HCT116 (cell line): ENCODE results near the gene PI4K2A. TPM values are rescaled to one million over a fixed set of nuclear protein-coding genes. Genes with fewer than 3 reads are reported as not detected.

Experiments
- ATAC-seq: fragments of 200-7000 bp; cut with Tn5 transposase; 2 replicates; pipeline ENCODE4 v1.9.1; 2020; ENCODE audit warnings: mild to moderate bottlenecking, moderate library complexity
- BruUV-seq: library from RNA; stranded (reverse); fragments of 400-500 nt; replicated peaks from 2 replicates; lab custom pipeline; 2021; lab: Mats Ljungman, UMichigan
- CTCF ChIA-PET: fragments of 300-600 bp; sonication (Branson Sonifier 250); formaldehyde crosslinking; loops from one replicate; lab custom pipeline; 2021; ENCODE audit warnings: antibody characterized with exemption; lab: Charles Lee
- POLR2A ChIA-PET: fragments of 300-600, 350-600 bp; sonication (Branson Sonifier 250); formaldehyde crosslinking; loops from one replicate; lab custom pipeline; 2021; ENCODE audit warnings: antibody characterized with exemption; lab: Charles Lee
- RAD21 ChIA-PET, 2 experiments: fragments of 300-600 bp; sonication (Branson Sonifier 250); formaldehyde crosslinking; loops; one replicate each; lab custom pipeline; 2023; ENCODE audit warnings: low total read pairs in 2 of 2; ENCODE audit not compliant: uncharacterized antibody in 2 of 2, unreplicated experiment in 2 of 2, low non-redundant PET in 1 of 2; lab: Charles Lee
- DNase-seq: peaks from one replicate; pipeline ENCODE4 v3.0.0-alpha.2; 2010; ENCODE audit warnings: low read depth, low spot score
- H2AFZ ChIP-seq: fragments of 200-600 bp; shearing (Covaris generic), sonication (generic); 2 replicates; pipeline ENCODE4 v1.6.1; 2017; ENCODE audit warnings: low read depth, mixed run types, mixed read lengths, antibody characterized with exemption, low read length; ENCODE audit not compliant: poor library complexity, severe bottlenecking
- H3K27ac ChIP-seq: 2 replicates; pipeline ENCODE4 v1.5.1; 2012; ENCODE audit warnings: low read depth, low read length
- H3K27me3 ChIP-seq: fragments of 200-600 bp; sonication (generic); 2 replicates; pipeline ENCODE4 v1.6.1; 2016; ENCODE audit warnings: mixed run types, low read length, mixed read lengths; ENCODE audit not compliant: insufficient read depth
- H3K36me3 ChIP-seq, 2 experiments: fragments of 200-500 bp in 1 of 2; fragments of 200-600 bp in 1 of 2; sonication (Bioruptor generic) in 1 of 2; sonication (generic) in 1 of 2; 2 replicates each; pipeline versions ENCODE4 v1.5.1 to v1.6.1; 2014 to 2016; ENCODE audit warnings: low read length in 2 of 2, inconsistent platforms in 1 of 2, mixed read lengths in 1 of 2, mixed run types in 1 of 2; ENCODE audit not compliant: insufficient read depth in 2 of 2, control insufficient read depth in 1 of 2
- H3K4me1 ChIP-seq, 2 experiments: fragments of 200-600 bp in 1 of 2; sonication (generic) in 1 of 2; 2 replicates each; pipeline versions ENCODE4 v1.5.1 to v1.6.1; 2012 to 2017; ENCODE audit warnings: low read length in 2 of 2, inconsistent platforms in 1 of 2, mild to moderate bottlenecking in 1 of 2, mixed read lengths in 1 of 2, mixed run types in 1 of 2, moderate library complexity in 1 of 2; ENCODE audit not compliant: insufficient read depth in 2 of 2, control insufficient read depth in 1 of 2
- H3K4me2 ChIP-seq: fragments of 200-600 bp; sonication (generic); 2 replicates; pipeline ENCODE4 v1.6.1; 2017; ENCODE audit warnings: mixed run types, low read length, mixed read lengths
- H3K4me3 ChIP-seq, 2 experiments: fragments of 200-600 bp in 1 of 2; sonication (generic) in 1 of 2; replicated peaks in 1 of 2; 2 replicates each; pipeline ENCODE4 v1.5.1; 2011 to 2016; ENCODE audit warnings: low read length in 2 of 2, control low read depth in 1 of 2, low read depth in 1 of 2, mild to moderate bottlenecking in 1 of 2, mixed read lengths in 1 of 2, mixed run types in 1 of 2
- H3K79me2 ChIP-seq: fragments of 200-600 bp; sonication (generic); 2 replicates; pipeline ENCODE4 v1.6.1; 2017; ENCODE audit warnings: mild to moderate bottlenecking, mixed run types, low read length, moderate library complexity, mixed read lengths; ENCODE audit not compliant: insufficient read depth
- H3K9ac ChIP-seq: fragments of 200-600 bp; sonication (generic); 2 replicates; pipeline ENCODE4 v1.6.1; 2016; ENCODE audit warnings: low read length, mixed read lengths
- H3K9me2 ChIP-seq: fragments of 200-600 bp; sonication (generic), shearing (Covaris generic); 2 replicates; pipeline ENCODE4 v1.6.1; 2017; ENCODE audit warnings: mixed run types, mild to moderate bottlenecking, moderate library complexity; ENCODE audit not compliant: insufficient read depth
- H3K9me3 ChIP-seq, 2 experiments: fragments of 200-500 bp in 1 of 2; fragments of 200-600 bp in 1 of 2; sonication (Bioruptor generic) in 1 of 2; sonication (generic) in 1 of 2; 2 replicates each; pipeline ENCODE4 v1.6.1; 2014 to 2017; ENCODE audit warnings: low read length in 2 of 2, mixed read lengths in 2 of 2, inconsistent platforms in 1 of 2, low read depth in 1 of 2, mild to moderate bottlenecking in 1 of 2, mixed run types in 1 of 2, moderate library complexity in 1 of 2; ENCODE audit not compliant: control insufficient read depth in 1 of 2, insufficient read depth in 1 of 2
- H4K20me1 ChIP-seq: fragments of 200-600 bp; sonication (generic), shearing (Covaris generic); 2 replicates; pipeline ENCODE4 v1.6.1; 2017; ENCODE audit warnings: mixed run types, mild to moderate bottlenecking, moderate library complexity; ENCODE audit not compliant: insufficient read depth
- CEBPB ChIP-seq: IDR thresholded peaks from 2 replicates; pipeline ENCODE4 v1.6.1; 2012; ENCODE audit warnings: low read depth
- EGR1 ChIP-seq: IDR thresholded peaks from 2 replicates; pipeline ENCODE4 v1.6.1; 2012; ENCODE audit warnings: low read depth
- ELF1 ChIP-seq: IDR thresholded peaks from 2 replicates; pipeline ENCODE4 v1.6.1; 2012; ENCODE audit warnings: low read depth, borderline replicate concordance
- FOSL1 ChIP-seq: IDR thresholded peaks from 2 replicates; pipeline ENCODE4 v1.6.1; 2012; ENCODE audit warnings: low read depth
- POLR2A ChIP-seq: IDR thresholded peaks from 2 replicates; pipeline ENCODE4 v1.7.0; 2011; ENCODE audit warnings: borderline replicate concordance; ENCODE audit not compliant: insufficient read depth, insufficient read length; ENCODE audit errors: extremely low read depth
- RAD21 ChIP-seq: IDR thresholded peaks from 2 replicates; pipeline ENCODE4 v1.6.1; 2012; ENCODE audit warnings: low read depth, mild to moderate bottlenecking
- SP1 ChIP-seq: IDR thresholded peaks from 2 replicates; pipeline ENCODE4 v1.6.1; 2012; ENCODE audit warnings: low read depth
- SRF ChIP-seq: IDR thresholded peaks from 2 replicates; pipeline ENCODE4 v1.6.1; 2012; ENCODE audit warnings: low read depth
- TCF7L2 ChIP-seq: IDR thresholded peaks from 2 replicates; pipeline ENCODE4 v1.7.0; 2011; ENCODE audit warnings: borderline replicate concordance, inconsistent platforms; ENCODE audit not compliant: insufficient read depth, insufficient read length; ENCODE audit errors: extremely low read depth
- YY1 ChIP-seq: IDR thresholded peaks from 2 replicates; pipeline ENCODE4 v1.6.1; 2011; ENCODE audit warnings: low read length, low read depth, moderate library complexity, mild to moderate bottlenecking; ENCODE audit not compliant: insufficient replicate concordance; ENCODE audit errors: extremely low read depth
- ZNF274 ChIP-seq: fragments of 200-500 bp; sonication (Bioruptor generic); IDR thresholded peaks from 2 replicates; pipeline ENCODE4 v1.6.1; 2014; ENCODE audit warnings: mild to moderate bottlenecking, low read depth, low read length, inconsistent platforms
- intact Hi-C: fragments of 100-400 bp; cut with micrococcal nuclease; formaldehyde crosslinking; loops from 2 replicates; pipeline ENCODE4 v1.10.0; 2022
- total RNA-seq: library from RNA; stranded (reverse); gene quantifications from one replicate; pipeline ENCODE4 v1.2.1, GENCODE V29; 2021; ENCODE audit not compliant: unreplicated experiment
- TF ChIP-seq, protein P1 (sequence below): IDR thresholded peaks from 2 replicates; pipeline ENCODE4 v1.6.1; 2011; ENCODE audit warnings: mild to moderate bottlenecking, low read length, moderate library complexity; ENCODE audit not compliant: insufficient replicate concordance; ENCODE audit errors: extremely low read depth
- TF ChIP-seq, protein P2 (sequence below): IDR thresholded peaks from 2 replicates; pipeline ENCODE4 v1.6.1; 2012; ENCODE audit warnings: low read depth
- TF ChIP-seq, protein P3 (sequence below): IDR thresholded peaks from 2 replicates; pipeline ENCODE4 v1.6.1; 2012

The PI4K2A gene
- total RNA-seq, 1 experiment from 2014 or later: 20.0 TPM

DNA sequence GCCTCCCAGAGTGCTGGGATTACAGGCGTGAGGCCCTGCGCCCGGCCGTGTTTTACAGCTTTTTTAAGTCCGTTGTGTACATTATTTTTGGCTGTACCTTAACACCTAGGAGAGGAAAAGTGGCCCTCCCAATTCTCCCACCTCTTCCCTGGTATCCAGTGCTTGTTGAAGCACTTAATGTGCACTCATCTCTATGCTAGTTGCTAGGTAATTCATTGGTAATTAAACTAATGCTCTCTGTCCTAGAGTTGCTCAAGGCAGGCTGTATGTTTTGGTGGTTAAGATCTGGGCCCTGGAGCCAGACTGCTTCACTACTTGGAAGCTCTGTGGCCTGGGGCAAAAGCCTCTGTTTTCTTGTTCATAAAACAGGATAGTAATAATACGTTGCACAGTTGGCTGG is 27.0 kb downstream of the PI4K2A start:
- intact Hi-C loops: no loop called here
- H3K27ac ChIP-seq: no peak overlapping the region
- H3K79me2 ChIP-seq: no peaks in the 10 kb centered on the region
- peaks cover 23 to 35% of the 10 kb centered on the region in 2 experiments; a peak in 3 of 4 replicates for H3K36me3 ChIP-seq
- no TSS peak for BruUV-seq
- no peak overlapping the region for H3K4me3 ChIP-seq
- CTCF ChIA-PET: no interaction called here
- H3K9me3 ChIP-seq: no peaks in the 10 kb centered on the region
- H3K9ac ChIP-seq: no peak overlapping the region
- no peak for DNase-seq
- no peak for TF ChIP-seq ZNF274
- TF ChIP-seq RAD21: no peak
- TF ChIP-seq, protein P1, sequence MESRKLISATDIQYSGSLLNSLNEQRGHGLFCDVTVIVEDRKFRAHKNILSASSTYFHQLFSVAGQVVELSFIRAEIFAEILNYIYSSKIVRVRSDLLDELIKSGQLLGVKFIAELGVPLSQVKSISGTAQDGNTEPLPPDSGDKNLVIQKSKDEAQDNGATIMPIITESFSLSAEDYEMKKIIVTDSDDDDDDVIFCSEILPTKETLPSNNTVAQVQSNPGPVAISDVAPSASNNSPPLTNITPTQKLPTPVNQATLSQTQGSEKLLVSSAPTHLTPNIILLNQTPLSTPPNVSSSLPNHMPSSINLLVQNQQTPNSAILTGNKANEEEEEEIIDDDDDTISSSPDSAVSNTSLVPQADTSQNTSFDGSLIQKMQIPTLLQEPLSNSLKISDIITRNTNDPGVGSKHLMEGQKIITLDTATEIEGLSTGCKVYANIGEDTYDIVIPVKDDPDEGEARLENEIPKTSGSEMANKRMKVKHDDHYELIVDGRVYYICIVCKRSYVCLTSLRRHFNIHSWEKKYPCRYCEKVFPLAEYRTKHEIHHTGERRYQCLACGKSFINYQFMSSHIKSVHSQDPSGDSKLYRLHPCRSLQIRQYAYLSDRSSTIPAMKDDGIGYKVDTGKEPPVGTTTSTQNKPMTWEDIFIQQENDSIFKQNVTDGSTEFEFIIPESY: no peak
- TF ChIP-seq FOSL1: no peak
- TF ChIP-seq EGR1: no peak
- TF ChIP-seq SRF: no peak
- TF ChIP-seq, protein P2, sequence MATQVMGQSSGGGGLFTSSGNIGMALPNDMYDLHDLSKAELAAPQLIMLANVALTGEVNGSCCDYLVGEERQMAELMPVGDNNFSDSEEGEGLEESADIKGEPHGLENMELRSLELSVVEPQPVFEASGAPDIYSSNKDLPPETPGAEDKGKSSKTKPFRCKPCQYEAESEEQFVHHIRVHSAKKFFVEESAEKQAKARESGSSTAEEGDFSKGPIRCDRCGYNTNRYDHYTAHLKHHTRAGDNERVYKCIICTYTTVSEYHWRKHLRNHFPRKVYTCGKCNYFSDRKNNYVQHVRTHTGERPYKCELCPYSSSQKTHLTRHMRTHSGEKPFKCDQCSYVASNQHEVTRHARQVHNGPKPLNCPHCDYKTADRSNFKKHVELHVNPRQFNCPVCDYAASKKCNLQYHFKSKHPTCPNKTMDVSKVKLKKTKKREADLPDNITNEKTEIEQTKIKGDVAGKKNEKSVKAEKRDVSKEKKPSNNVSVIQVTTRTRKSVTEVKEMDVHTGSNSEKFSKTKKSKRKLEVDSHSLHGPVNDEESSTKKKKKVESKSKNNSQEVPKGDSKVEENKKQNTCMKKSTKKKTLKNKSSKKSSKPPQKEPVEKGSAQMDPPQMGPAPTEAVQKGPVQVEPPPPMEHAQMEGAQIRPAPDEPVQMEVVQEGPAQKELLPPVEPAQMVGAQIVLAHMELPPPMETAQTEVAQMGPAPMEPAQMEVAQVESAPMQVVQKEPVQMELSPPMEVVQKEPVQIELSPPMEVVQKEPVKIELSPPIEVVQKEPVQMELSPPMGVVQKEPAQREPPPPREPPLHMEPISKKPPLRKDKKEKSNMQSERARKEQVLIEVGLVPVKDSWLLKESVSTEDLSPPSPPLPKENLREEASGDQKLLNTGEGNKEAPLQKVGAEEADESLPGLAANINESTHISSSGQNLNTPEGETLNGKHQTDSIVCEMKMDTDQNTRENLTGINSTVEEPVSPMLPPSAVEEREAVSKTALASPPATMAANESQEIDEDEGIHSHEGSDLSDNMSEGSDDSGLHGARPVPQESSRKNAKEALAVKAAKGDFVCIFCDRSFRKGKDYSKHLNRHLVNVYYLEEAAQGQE: no peak
- no peak for TF ChIP-seq SP1
- no peak for TF ChIP-seq YY1
- no peak for TF ChIP-seq CEBPB
- no peak for TF ChIP-seq ELF1
- TF ChIP-seq POLR2A: no peak
- TF ChIP-seq TCF7L2: no peak
- TF ChIP-seq, protein P3, sequence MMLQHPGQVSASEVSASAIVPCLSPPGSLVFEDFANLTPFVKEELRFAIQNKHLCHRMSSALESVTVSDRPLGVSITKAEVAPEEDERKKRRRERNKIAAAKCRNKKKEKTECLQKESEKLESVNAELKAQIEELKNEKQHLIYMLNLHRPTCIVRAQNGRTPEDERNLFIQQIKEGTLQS: no peak
- no peaks in the 10 kb centered on the region for H3K9me2 ChIP-seq
- H4K20me1 ChIP-seq: no peaks in the 10 kb centered on the region
- H3K4me2 ChIP-seq: no peak overlapping the region
- no peak for ATAC-seq
- no peak overlapping the region for H2AFZ ChIP-seq
- no peaks in the 10 kb centered on the region for H3K4me1 ChIP-seq
- H3K27me3 ChIP-seq: no peaks in the 10 kb centered on the region
- RAD21 ChIA-PET: no interaction called here
- POLR2A ChIA-PET: no interaction called here
